ENCODE data around the gene ARG2. TPM values are rescaled to one million over a fixed set of nuclear protein-coding genes. Genes with fewer than 3 reads are reported as not detected.

Gene ARG2
- total and polyA plus RNA-seq, 9 of the 15 experiments (the other 6 are each of a cell fraction or from before 2014, with no cell fraction given): 6.2 to 75.0 (median 17.8) TPM

DNA sequence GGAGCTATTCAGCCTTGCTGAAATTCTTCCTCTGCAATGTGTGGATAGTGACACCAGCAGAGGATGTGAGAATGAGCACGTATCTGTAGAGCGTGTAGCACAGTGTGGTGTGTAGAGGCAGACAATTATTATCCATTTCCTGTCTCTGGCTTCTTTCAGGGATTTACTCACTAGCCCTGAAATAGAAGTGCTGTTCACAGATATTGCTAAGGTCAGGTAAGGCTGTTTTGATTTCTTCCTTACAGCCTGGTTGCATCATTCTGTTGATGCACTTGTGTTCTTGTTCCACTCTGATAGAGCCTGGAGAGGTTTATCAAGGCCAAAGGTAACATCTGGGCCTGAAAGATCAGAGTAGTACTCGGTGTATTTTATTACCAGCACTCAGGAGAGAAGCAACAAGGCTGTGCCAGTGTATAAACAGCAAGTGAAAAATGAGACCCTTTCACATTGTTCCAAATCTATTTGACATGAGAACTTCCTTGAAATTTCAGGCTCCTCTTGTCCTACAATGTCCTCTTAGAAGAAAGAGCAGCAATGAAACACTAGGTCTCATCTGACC is 16.7 kb downstream of the ARG2 start (continued):
- TF ChIP-seq ZNF431 (CRISPR knock-in tag; IDR thresholded peaks at IDR 0.05): no peak
- no peak for TF ChIP-seq GTF2F1 (IDR thresholded peaks at IDR 0.05; ENCODE audit: low read depth, low read length)
- TF ChIP-seq MCM5 (IDR thresholded peaks at IDR 0.05; ENCODE audit: low read depth): no peak
- peak; percentile 96 for TF ChIP-seq SOX6 (IDR thresholded peaks at IDR 0.05)
- TF ChIP-seq TRIM28 (IDR thresholded peaks at IDR 0.05): no peak
- no peak for TF ChIP-seq POU5F1 (IDR thresholded peaks at IDR 0.05; ENCODE audit: borderline replicate concordance, low read depth, low read length, partially characterized antibody)
- TF ChIP-seq ID3 (CRISPR knock-in tag; IDR thresholded peaks at IDR 0.05): no peak
- TF ChIP-seq ID3 (tag; IDR thresholded peaks at IDR 0.05): peak; percentile 96
- TF ChIP-seq, protein P1, sequence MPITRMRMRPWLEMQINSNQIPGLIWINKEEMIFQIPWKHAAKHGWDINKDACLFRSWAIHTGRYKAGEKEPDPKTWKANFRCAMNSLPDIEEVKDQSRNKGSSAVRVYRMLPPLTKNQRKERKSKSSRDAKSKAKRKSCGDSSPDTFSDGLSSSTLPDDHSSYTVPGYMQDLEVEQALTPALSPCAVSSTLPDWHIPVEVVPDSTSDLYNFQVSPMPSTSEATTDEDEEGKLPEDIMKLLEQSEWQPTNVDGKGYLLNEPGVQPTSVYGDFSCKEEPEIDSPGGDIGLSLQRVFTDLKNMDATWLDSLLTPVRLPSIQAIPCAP (CRISPR knock-in tag; IDR thresholded peaks at IDR 0.05; ENCODE audit: borderline replicate concordance): no peak
- TF ChIP-seq GABPB2 (CRISPR knock-in tag; conservative IDR thresholded peaks at IDR 0.05): no peak
- TF ChIP-seq ZNF280B (CRISPR knock-in tag; IDR thresholded peaks at IDR 0.05): no peak
- no peak for TF ChIP-seq CBX1 (IDR thresholded peaks at IDR 0.05; ENCODE audit: low read depth)
- peak; percentile 94 for TF ChIP-seq DMBX1 (CRISPR knock-in tag; IDR thresholded peaks at IDR 0.05; ENCODE audit: borderline replicate concordance)
- TF ChIP-seq RERE (CRISPR knock-in tag; IDR thresholded peaks at IDR 0.05; ENCODE audit: borderline replicate concordance): no peak
- peak; percentile 95 for TF ChIP-seq STAT5A (IDR thresholded peaks at IDR 0.05; ENCODE audit: borderline replicate concordance, low read length)
- TF ChIP-seq RBM17 (IDR thresholded peaks at IDR 0.05; ENCODE audit: borderline replicate concordance, low read depth, low read length): no peak
- TF ChIP-seq NR1H2 (CRISPR knock-in tag; IDR thresholded peaks at IDR 0.05): no peak
- TF ChIP-seq, protein P2, sequence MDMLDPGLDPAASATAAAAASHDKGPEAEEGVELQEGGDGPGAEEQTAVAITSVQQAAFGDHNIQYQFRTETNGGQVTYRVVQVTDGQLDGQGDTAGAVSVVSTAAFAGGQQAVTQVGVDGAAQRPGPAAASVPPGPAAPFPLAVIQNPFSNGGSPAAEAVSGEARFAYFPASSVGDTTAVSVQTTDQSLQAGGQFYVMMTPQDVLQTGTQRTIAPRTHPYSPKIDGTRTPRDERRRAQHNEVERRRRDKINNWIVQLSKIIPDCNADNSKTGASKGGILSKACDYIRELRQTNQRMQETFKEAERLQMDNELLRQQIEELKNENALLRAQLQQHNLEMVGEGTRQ (CRISPR knock-in tag; IDR thresholded peaks at IDR 0.05): no peak
- peak; percentile 99 for TF ChIP-seq TCF3 (CRISPR knock-in tag; IDR thresholded peaks at IDR 0.05)
